Measurements from ENCODE around the gene CLASP2. TPM values are rescaled to one million over a fixed set of nuclear protein-coding genes. Genes with fewer than 3 reads are reported as not detected.
"Not testable (repeated sequence)": the region's sequence is repeated elsewhere in the genome, so short reads cannot be mapped to it uniquely, and the experiment has no call there.

The CLASP2 gene
- total RNA-seq, 5 donors from 2014 or later (not counting 1 experiment from before 2014, with no cell fraction given) = 54.0 to 80.1 (median 60.5) TPM

DNA sequence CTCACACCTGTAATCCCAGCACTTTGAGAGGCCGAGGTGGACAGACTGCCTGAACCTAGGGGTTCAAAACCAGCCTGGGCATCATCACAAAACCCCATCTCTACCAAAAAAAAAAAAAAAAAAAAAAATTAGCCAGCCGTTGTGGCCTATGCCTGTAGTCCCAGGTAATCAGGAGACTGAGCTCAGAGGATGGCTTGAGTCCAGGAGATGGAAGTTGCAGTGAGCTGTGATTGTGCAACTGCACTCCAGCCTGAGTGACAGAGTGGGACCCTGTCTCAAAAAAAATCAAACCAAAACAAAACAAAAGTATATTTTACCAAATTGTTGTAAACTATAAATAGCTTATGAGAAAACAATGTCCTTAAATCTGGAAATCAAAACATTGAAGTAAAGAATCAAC is 243.2 kb downstream of the CLASP2 start:
- CTCF ChIA-PET = interaction anchor here (0.6 to 0.7 kb wide), 3 partner anchors 86 to 654 kb away, joined by 3 to 4 read pairs (median 3); no protein-coding TSS in a partner anchor
- no peak for ATAC-seq (replicated peaks in 1 of 4)

DNA sequence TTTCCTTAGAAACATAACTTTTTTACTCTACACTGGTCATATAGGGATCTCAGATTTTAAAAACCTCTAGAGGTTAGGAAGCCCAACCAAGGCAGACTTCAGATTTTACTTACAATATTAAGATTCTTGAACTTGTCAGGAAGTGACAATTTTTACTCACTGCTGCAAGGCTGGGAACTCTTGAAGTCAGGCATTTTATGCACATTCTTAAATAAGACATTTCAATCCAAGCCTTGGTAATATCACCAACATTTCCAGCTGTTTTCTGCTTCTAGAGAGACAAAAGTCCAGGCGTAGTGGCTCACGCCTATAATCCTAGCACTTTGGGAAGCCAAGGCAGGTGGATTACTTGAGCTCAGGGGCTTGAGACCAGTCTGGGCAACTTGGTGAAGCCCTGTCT is 244.2 kb downstream of the CLASP2 start:
- WGBS (ENCODE audit: insufficient coverage) = no CpG with 5 or more reads among the region's 2 CpGs
- ATAC-seq (replicated peaks in 1 of 4) (no peak), DNase-seq (no peak)
- H3K4me3 Mint-ChIP-seq = no peak overlapping the region
- Histone ChIP-seq H3K27me3 (replicated peaks in 1 of 2; ENCODE audit: control insufficient read depth in 2 of 2, extremely low read depth in 1 of 2, insufficient read depth in 2 of 2, low read length in 1 of 2) (no peaks in the 10 kb centered on the region), H3K4me1 (ENCODE audit: control insufficient read depth in 1 of 2, extremely low read depth in 1 of 2, insufficient read depth in 2 of 2, low read length in 2 of 2) (no peaks in the 10 kb centered on the region), H3K27ac (ENCODE audit: low read length) (no peak overlapping the region), H3K4me3 (ENCODE audit: control insufficient read depth in 1 of 2, extremely low read depth in 1 of 2, low read length in 1 of 2) (no peak overlapping the region), H3K36me3 (ENCODE audit: control insufficient read depth in 2 of 2, extremely low read depth in 1 of 2, insufficient read depth in 1 of 2, low read length in 1 of 2) (no peaks in the 10 kb centered on the region), H3K9me3 (no peaks in the 10 kb centered on the region)
- H3K27ac Mint-ChIP-seq = no peak overlapping the region
- no peaks in the 10 kb centered on the region for H3K27me3 Mint-ChIP-seq
- no peaks in the 10 kb centered on the region for H3K9me3 Mint-ChIP-seq
- POLR2A ChIA-PET = no interaction called here
- H3K4me1 Mint-ChIP-seq = no peaks in the 10 kb centered on the region
- CTCF ChIA-PET = interaction anchor here in 1 of 2 donors (0.6 kb wide), 2 partner anchors 99 to 1381 kb away, joined by 3 to 4 read pairs; no protein-coding TSS in a partner anchor
- no peaks in the 10 kb centered on the region for H3K36me3 Mint-ChIP-seq

More for the DNA sequence above, 243.2 kb downstream of the CLASP2 start:
- H3K4me3 Mint-ChIP-seq = no peak overlapping the region
- no peaks in the 10 kb centered on the region for H3K9me3 Mint-ChIP-seq
- no CpG with 5 or more reads among the region's 2 CpGs for WGBS (ENCODE audit: insufficient coverage)
- no peak for DNase-seq
- POLR2A ChIA-PET = interaction anchor here in 1 of 2 donors (0.6 to 0.7 kb wide), 2 partner anchors 15 to 122 kb away, joined by 3 to 4 read pairs; no protein-coding TSS in a partner anchor
- no peak overlapping the region for H3K27ac ChIP-seq (ENCODE audit: low read length)
- peaks cover 2% of the 10 kb centered on the region for H3K36me3 Mint-ChIP-seq
- no peaks in the 10 kb centered on the region for H3K27me3 ChIP-seq (replicated peaks in 1 of 2; ENCODE audit: control insufficient read depth in 2 of 2, extremely low read depth in 1 of 2, insufficient read depth in 2 of 2, low read length in 1 of 2)
- no peaks in the 10 kb centered on the region for H3K4me1 ChIP-seq (ENCODE audit: control insufficient read depth in 1 of 2, extremely low read depth in 1 of 2, insufficient read depth in 2 of 2, low read length in 2 of 2)
- H3K27ac Mint-ChIP-seq = no peak overlapping the region
- H3K9me3 ChIP-seq = no peaks in the 10 kb centered on the region
- H3K27me3 Mint-ChIP-seq = no peaks in the 10 kb centered on the region
- H3K4me1 Mint-ChIP-seq = no peaks in the 10 kb centered on the region
- no peak overlapping the region for H3K4me3 ChIP-seq (ENCODE audit: control insufficient read depth in 1 of 2, extremely low read depth in 1 of 2, low read length in 1 of 2)
- H3K36me3 ChIP-seq (ENCODE audit: control insufficient read depth in 2 of 2, extremely low read depth in 1 of 2, insufficient read depth in 1 of 2, low read length in 1 of 2) = no peaks in the 10 kb centered on the region

DNA sequence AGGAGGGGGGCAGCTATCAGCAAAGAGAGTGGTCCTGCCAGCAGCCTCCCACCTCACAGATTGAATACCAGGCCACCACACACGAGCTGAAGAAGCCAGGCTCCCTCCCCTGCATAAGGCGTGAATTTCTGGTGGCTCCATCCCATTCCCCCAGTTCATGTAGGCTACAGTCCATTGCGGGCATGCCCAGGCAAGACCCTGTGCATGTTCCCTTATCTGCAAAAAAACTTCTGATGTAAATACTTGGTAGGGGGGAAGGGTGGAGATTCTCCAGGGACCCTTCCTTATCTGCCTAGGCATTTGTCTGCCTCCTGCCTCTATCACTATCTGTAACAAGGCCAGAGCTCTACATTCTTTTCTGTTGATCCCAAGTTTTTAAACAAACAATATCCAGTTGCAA is 250.3 kb downstream of the CLASP2 start:
- ATAC-seq (replicated peaks in 1 of 4) (no peak), DNase-seq (no peak)
- no peaks in the 10 kb centered on the region for H3K27me3 ChIP-seq (replicated peaks in 1 of 2; ENCODE audit: control insufficient read depth in 2 of 2, extremely low read depth in 1 of 2, insufficient read depth in 2 of 2, low read length in 1 of 2)
- H3K4me1 ChIP-seq (ENCODE audit: control insufficient read depth in 1 of 2, extremely low read depth in 1 of 2, insufficient read depth in 2 of 2, low read length in 2 of 2) = no peaks in the 10 kb centered on the region
- Mint-ChIP-seq H3K36me3 (peaks cover 26% of the 10 kb centered on the region), H3K27ac (no peak overlapping the region), H3K9me3 (no peaks in the 10 kb centered on the region), H3K27me3 (no peaks in the 10 kb centered on the region), H3K4me3 (no peak overlapping the region), H3K4me1 (no peaks in the 10 kb centered on the region)
- H3K4me3 ChIP-seq (ENCODE audit: control insufficient read depth in 1 of 2, extremely low read depth in 1 of 2, low read length in 1 of 2) = no peak overlapping the region
- no peaks in the 10 kb centered on the region for H3K9me3 ChIP-seq
- ChIA-PET POLR2A (no interaction called here), CTCF (no interaction called here)
- H3K27ac ChIP-seq (ENCODE audit: low read length) = no peak overlapping the region
- no peaks in the 10 kb centered on the region for H3K36me3 ChIP-seq (ENCODE audit: control insufficient read depth in 2 of 2, extremely low read depth in 1 of 2, insufficient read depth in 1 of 2, low read length in 1 of 2)
- 40% methylated on average over 1 of the region's 3 CpGs for WGBS (ENCODE audit: insufficient coverage)

DNA sequence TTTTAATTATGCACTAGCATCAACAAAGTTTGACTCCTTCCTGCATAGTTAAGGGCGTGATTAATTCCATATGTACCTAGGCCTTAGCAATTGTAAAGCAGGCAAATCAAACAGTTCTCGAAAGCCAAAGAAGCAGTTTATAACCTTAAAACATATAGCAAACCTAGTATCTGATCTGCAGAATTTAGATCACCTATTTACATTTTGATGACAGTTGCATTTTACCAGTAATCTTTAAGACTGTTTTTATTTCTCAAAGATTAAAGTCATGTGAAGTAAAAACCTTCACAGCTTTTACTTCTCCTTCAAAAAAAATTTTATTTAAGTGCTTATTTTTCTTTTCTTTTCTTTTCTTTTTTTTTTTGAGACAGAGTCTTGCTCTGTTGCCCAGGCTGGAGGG is 257.0 kb downstream of the CLASP2 start:
- ChIA-PET CTCF (interaction anchor here in 1 of 2 donors (0.7 kb wide), 1 partner anchor 513 kb away, joined by 8 read pairs; no protein-coding TSS in a partner anchor), POLR2A (interaction anchor here in 1 of 2 donors (0.6 kb wide), 1 partner anchor 19 kb away, joined by 5 read pairs; no protein-coding TSS in a partner anchor)
- Mint-ChIP-seq H3K4me1 (no peaks in the 10 kb centered on the region), H3K27ac (no peak overlapping the region), H3K27me3 (no peaks in the 10 kb centered on the region), H3K36me3 (peaks cover 23% of the 10 kb centered on the region), H3K4me3 (no peak overlapping the region), H3K9me3 (peaks cover 0 to 15% (median 7%) of the 10 kb centered on the region in 3 donors)
- no CpG with 5 or more reads among the region's 2 CpGs for WGBS (ENCODE audit: insufficient coverage)
- no peaks in the 10 kb centered on the region for H3K36me3 ChIP-seq (ENCODE audit: control insufficient read depth in 2 of 2, extremely low read depth in 1 of 2, insufficient read depth in 1 of 2, low read length in 1 of 2)
- H3K9me3 ChIP-seq = peaks cover 2% of the 10 kb centered on the region
- no peaks in the 10 kb centered on the region for H3K27me3 ChIP-seq (replicated peaks in 1 of 2; ENCODE audit: control insufficient read depth in 2 of 2, extremely low read depth in 1 of 2, insufficient read depth in 2 of 2, low read length in 1 of 2)
- H3K4me3 ChIP-seq (ENCODE audit: control insufficient read depth in 1 of 2, extremely low read depth in 1 of 2, low read length in 1 of 2) = no peak overlapping the region
- no peak overlapping the region for H3K27ac ChIP-seq (ENCODE audit: low read length)
- DNase-seq (no peak), ATAC-seq (replicated peaks in 1 of 4) (no peak)
- H3K4me1 ChIP-seq (ENCODE audit: control insufficient read depth in 1 of 2, extremely low read depth in 1 of 2, insufficient read depth in 2 of 2, low read length in 2 of 2) = no peaks in the 10 kb centered on the region

DNA sequence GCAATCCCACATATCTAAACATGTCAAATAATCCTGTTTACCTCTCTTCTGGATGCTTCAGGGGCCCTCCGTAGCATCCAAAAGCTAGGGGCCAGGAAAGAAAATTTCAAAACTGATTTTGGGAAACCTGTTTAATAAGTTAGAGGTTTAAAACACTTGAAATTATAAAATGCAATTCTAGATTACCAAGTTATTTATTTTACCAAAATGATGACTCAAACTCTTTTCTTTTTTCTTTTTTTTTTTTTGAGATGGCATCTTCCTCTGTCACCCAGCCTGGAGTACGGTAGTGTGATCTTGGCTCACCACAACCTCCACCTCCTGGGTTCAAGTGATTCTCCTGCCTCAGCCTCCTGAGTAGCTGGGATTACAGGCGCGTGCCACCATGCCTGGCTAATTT is 258.5 kb downstream of the CLASP2 start:
- not testable (repeated sequence) for H3K27me3 Mint-ChIP-seq

DNA sequence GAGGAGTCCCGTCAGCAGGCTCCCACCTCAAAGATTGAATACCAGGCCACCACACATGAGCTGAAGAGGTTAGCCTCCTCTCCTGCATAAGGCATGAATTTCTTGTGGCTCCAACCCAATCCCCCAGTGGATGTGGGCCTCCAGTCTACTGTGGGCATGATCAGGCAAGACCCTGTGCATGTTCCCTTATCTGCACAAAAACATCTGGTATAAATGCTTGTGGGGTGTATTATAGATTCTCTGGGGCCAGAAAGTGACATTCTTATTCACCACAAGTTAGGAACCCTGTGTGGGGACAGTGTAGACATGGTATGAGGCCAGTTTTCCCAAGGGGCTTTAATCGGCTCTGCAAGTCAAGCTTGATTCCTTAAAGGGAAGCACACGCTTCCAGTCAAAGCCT is 259.6 kb downstream of the CLASP2 start:
- Mint-ChIP-seq H3K9me3 (peaks cover 0 to 15% (median 11%) of the 10 kb centered on the region in 3 donors), H3K4me1 (peaks cover 3 to 7% (median 3%) of the 10 kb centered on the region in 3 donors), H3K4me3 (no peak overlapping the region), H3K27ac (no peak overlapping the region), H3K27me3 (no peaks in the 10 kb centered on the region), H3K36me3 (peaks cover 22% of the 10 kb centered on the region)
- ChIA-PET CTCF (no interaction called here), POLR2A (no interaction called here)
- ATAC-seq (replicated peaks in 1 of 4) (no peak), DNase-seq (no peak)
- Histone ChIP-seq H3K27me3 (replicated peaks in 1 of 2; ENCODE audit: control insufficient read depth in 2 of 2, extremely low read depth in 1 of 2, insufficient read depth in 2 of 2, low read length in 1 of 2) (no peaks in the 10 kb centered on the region), H3K27ac (ENCODE audit: low read length) (no peak overlapping the region), H3K4me1 (ENCODE audit: control insufficient read depth in 1 of 2, extremely low read depth in 1 of 2, insufficient read depth in 2 of 2, low read length in 2 of 2) (no peaks in the 10 kb centered on the region), H3K36me3 (ENCODE audit: control insufficient read depth in 2 of 2, extremely low read depth in 1 of 2, insufficient read depth in 1 of 2, low read length in 1 of 2) (no peaks in the 10 kb centered on the region), H3K9me3 (peaks cover 2% of the 10 kb centered on the region), H3K4me3 (ENCODE audit: control insufficient read depth in 1 of 2, extremely low read depth in 1 of 2, low read length in 1 of 2) (no peak overlapping the region)
- WGBS (ENCODE audit: insufficient coverage) = 100% methylated on average over 1 of the region's 3 CpGs

More for the DNA sequence above, 258.5 kb downstream of the CLASP2 start:
- CTCF ChIA-PET; H3K4me3 ChIP-seq (ENCODE audit: control insufficient read depth in 1 of 2, extremely low read depth in 1 of 2, low read length in 1 of 2); H3K36me3 ChIP-seq (ENCODE audit: control insufficient read depth in 2 of 2, extremely low read depth in 1 of 2, insufficient read depth in 1 of 2, low read length in 1 of 2); H3K4me3 Mint-ChIP-seq; H3K4me1 ChIP-seq (ENCODE audit: control insufficient read depth in 1 of 2, extremely low read depth in 1 of 2, insufficient read depth in 2 of 2, low read length in 2 of 2); H3K27me3 ChIP-seq (replicated peaks in 1 of 2; ENCODE audit: control insufficient read depth in 2 of 2, extremely low read depth in 1 of 2, insufficient read depth in 2 of 2, low read length in 1 of 2); H3K27ac Mint-ChIP-seq; H3K27ac ChIP-seq (ENCODE audit: low read length); H3K4me1 Mint-ChIP-seq; DNase-seq; ATAC-seq (replicated peaks in 1 of 4); H3K9me3 ChIP-seq: not testable (repeated sequence)
- no CpG with 5 or more reads among the region's 4 CpGs for WGBS (ENCODE audit: insufficient coverage)
- Mint-ChIP-seq H3K9me3 (peaks cover 0 to 15% (median 7%) of the 10 kb centered on the region in 3 donors), H3K36me3 (peaks cover 20% of the 10 kb centered on the region)
- POLR2A ChIA-PET = interaction anchor here in 1 of 2 donors (0.6 kb wide), 1 partner anchor 15 kb away, joined by 4 read pairs; no protein-coding TSS in a partner anchor
